ENCODE results near the gene FAT2.

Gene FAT2

GRCh38 chr5:151551985-151552384 is 39.1 kb downstream of the FAT2 start:
- no peak for ATAC-seq

GRCh38 chr5:151550146-151550545 is 41.0 kb downstream of the FAT2 start:
- no peak for ATAC-seq

- no peak for ATAC-seq
Measured at GRCh38 chr5:151549713-151550112, 41.4 kb downstream of the FAT2 start.

- peak; percentile 17 to 43 for ATAC-seq
Measured at GRCh38 chr5:151547364-151547763, 43.8 kb downstream of the FAT2 start.

GRCh38 chr5:151541571-151541970 is 49.6 kb downstream of the FAT2 start:
- ATAC-seq = no peak

Data from activated CD4-positive, CD25-positive, alpha-beta regulatory T cell treated with anti-CD3 and anti-CD28 coated beads, Interleukin-2, amount 50 U/mL, for 24 hours (primary cell).